Mucosa of rectum (tissue), 2 donors: ENCODE results near the gene MTTP.

Source experiments
- H3K27ac ChIP-seq, 2 donors: one replicate each; pipeline ENCODE4 v1.7.0; 2013; ENCODE audit warnings: inconsistent platforms in 2 of 2, low read depth in 2 of 2, low read length in 2 of 2
- H3K27me3 ChIP-seq, 2 donors: one replicate each; pipeline ENCODE4 v1.7.0; 2013; ENCODE audit warnings: low read length in 2 of 2; ENCODE audit not compliant: control insufficient read depth in 2 of 2, insufficient read depth in 2 of 2
- H3K36me3 ChIP-seq, 2 donors: one replicate each; pipeline ENCODE4 v1.7.0; 2013; ENCODE audit warnings: low read length in 2 of 2; ENCODE audit not compliant: control insufficient read depth in 2 of 2, insufficient read depth in 2 of 2
- H3K4me1 ChIP-seq, 2 donors: one replicate each; pipeline ENCODE4 v1.7.0; 2013; ENCODE audit warnings: low read length in 2 of 2, mild to moderate bottlenecking in 1 of 2; ENCODE audit not compliant: control insufficient read depth in 2 of 2, insufficient read depth in 2 of 2
- H3K4me3 ChIP-seq, 2 donors: one replicate each; pipeline ENCODE4 v1.7.0; 2013; ENCODE audit warnings: low read length in 2 of 2
- H3K9ac ChIP-seq, 2 donors: one replicate each; pipeline ENCODE4 v1.7.0; 2013; ENCODE audit warnings: low read length in 2 of 2, low read depth in 1 of 2, mild to moderate bottlenecking in 1 of 2
- H3K9me3 ChIP-seq, 2 donors: one replicate each; pipeline ENCODE4 v1.7.0; 2013; ENCODE audit warnings: low read length in 2 of 2; ENCODE audit not compliant: control insufficient read depth in 2 of 2
- donor health status: healthy.
- donor health status: Normal muscosa, but diverticular disease.

MTTP gene

DNA sequence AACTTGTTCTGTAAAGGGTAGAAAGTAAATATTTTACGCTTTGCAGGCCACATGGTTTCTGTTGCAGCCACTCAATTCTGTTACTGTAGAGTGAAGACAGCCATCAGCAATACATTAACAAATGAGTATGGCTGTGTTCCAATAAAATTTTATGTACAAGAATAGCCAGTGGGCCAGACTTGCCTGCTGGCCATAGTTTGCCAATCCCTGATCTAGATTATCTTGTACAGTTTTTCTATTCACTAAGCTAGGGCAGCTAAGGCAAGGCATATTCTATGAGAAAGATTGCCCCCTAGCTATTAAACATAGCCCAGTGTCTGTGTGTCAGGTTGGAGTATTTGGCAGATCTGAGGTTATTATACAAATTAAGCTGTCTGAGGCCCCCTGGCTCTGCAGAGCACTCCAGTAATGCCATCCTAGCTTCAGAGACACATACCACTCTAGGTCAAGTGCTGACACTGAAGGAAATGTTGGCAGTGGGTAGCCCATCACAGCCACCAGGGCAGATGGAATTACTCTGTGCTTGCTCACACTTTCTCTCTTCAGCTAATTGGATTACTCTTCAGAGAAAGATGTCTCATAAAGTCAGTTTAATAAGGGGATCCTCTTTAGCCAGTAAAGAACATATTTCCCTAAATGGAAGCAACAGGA is 40.7 kb downstream of the MTTP start:
- H3K27me3 ChIP-seq = no peaks in the 10 kb centered on the region
- no peak overlapping the region for H3K9ac ChIP-seq
- no peaks in the 10 kb centered on the region for H3K36me3 ChIP-seq
- no peaks in the 10 kb centered on the region for H3K9me3 ChIP-seq
- no peak overlapping the region for H3K27ac ChIP-seq
- no peaks in the 10 kb centered on the region for H3K4me1 ChIP-seq
- no peak overlapping the region for H3K4me3 ChIP-seq

DNA sequence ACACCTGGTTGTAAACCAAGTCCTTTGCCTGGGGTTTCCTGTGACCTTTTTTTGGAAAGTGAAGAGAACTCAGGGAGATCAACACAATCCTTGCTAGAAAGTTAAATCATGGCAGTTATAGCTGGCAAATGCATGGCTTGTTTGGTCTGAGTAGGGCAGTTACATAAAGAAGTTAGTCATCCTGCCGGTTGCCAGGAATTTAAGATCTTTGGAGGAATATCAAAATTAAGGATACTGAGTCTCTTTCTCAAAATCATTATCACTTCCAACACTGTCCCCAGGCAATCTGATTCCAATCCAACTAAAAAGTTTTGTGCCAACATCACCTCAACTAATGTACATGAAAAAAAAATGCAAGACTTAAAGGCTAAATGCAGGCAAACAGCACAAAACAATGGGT is 42.8 kb downstream of the MTTP start:
- Histone ChIP-seq H3K36me3 (no peaks in the 10 kb centered on the region), H3K9ac (no peak overlapping the region), H3K4me1 (no peaks in the 10 kb centered on the region), H3K27me3 (no peaks in the 10 kb centered on the region), H3K27ac (no peak overlapping the region), H3K4me3 (no peak overlapping the region), H3K9me3 (no peaks in the 10 kb centered on the region)

DNA sequence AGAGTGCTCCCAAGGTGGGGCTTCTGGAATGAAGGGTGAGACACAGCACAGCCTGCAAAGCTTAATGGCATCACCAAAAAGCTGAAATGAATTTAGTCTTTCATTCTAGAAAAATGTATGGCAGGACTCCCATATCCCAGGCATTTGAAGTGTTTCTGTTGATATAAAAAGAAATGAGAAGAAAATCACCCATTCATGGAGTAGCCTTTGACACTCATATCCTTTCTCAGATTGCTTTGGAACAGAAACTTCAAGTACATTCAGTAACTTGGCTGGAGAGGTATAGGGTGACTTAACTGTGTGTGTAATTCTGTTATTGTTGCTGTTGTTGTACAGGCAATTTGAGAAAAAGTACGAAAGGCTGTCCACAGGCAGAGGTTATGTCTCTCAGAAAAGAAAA is 47.7 kb downstream of the MTTP start:
- Histone ChIP-seq H3K27me3 (no peaks in the 10 kb centered on the region), H3K36me3 (no peaks in the 10 kb centered on the region)

DNA sequence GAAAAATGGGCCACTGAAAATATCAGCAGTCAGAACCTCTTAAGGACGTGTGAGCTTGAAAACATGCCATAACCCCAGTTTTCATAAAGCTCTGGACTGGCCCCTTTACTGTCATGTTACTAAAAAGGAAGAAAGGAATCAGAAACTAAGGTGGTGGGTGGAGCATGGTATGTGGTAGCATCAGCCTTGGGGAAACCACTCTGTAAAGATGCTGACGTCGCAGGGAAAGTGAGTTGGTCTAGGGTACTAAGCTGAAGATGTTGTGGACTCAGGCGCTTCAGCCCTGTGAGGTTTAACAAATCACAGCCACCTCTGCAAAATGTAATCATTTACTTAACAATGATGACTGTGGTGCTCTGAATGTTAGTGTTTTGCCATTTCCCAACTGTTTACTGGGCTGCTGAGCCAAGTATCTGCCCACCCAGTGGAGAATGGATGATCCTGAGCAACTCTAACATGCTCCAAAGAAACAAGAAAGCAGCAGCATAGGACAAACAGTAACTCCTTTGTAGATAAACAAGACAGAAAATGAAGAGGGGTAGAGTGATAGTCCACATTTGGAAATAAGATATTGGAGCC is 49.6 kb downstream of the MTTP start:
- H3K36me3 ChIP-seq = no peaks in the 10 kb centered on the region
- H3K27ac ChIP-seq = no peak overlapping the region

More for the DNA sequence above, 47.7 kb downstream of the MTTP start:
- no peak overlapping the region for H3K4me3 ChIP-seq
- no peaks in the 10 kb centered on the region for H3K9me3 ChIP-seq
- H3K9ac ChIP-seq = no peak overlapping the region
- no peak overlapping the region for H3K27ac ChIP-seq
- H3K4me1 ChIP-seq = no peaks in the 10 kb centered on the region

DNA sequence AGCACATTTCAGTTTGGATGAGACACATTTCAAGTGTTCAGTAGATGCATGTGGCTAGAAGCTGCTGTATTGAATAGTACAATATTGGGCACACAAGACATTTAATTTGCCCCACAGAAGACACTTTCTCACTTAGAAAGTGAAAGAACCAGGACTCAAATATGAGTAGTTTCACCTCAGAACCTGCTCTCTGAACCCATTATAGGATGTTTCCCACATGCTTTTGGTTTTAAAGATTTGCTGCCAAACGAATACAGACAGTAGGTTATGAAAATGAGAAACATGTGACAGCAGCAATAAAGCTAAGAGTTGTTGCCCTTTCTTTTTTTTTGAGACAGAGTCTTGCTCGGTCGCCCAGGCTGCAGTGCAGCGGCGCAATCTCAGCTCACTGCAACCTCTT is 50.7 kb downstream of the MTTP start:
- Histone ChIP-seq H3K4me1 (no peaks in the 10 kb centered on the region), H3K36me3 (no peaks in the 10 kb centered on the region), H3K27me3 (no peaks in the 10 kb centered on the region), H3K27ac (no peak overlapping the region), H3K4me3 (no peak overlapping the region), H3K9me3 (no peaks in the 10 kb centered on the region), H3K9ac (no peak overlapping the region)

More for the DNA sequence above, 49.6 kb downstream of the MTTP start:
- no peak overlapping the region for H3K9ac ChIP-seq
- H3K4me1 ChIP-seq = no peaks in the 10 kb centered on the region
- no peaks in the 10 kb centered on the region for H3K9me3 ChIP-seq
- no peak overlapping the region for H3K4me3 ChIP-seq
- H3K27me3 ChIP-seq = no peaks in the 10 kb centered on the region

DNA sequence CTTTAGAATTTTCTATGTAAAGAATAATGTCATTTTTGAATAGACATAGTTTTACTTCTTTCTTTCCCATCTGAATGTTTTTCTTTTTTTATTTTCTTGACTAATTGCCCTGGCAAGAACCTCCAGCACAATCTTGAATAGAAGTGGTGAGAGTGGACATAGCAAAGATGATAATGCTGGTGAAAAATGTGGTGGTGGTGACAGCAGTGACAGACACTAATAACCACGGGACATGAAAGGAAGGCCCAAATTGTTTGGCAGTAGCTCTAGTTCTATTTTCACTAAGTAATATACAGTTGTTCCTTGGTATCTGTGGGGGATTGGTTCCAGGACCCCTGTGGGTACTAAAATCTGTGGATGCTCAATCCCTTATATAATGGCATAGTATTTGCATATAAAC is 53.4 kb downstream of the MTTP start:
- Histone ChIP-seq H3K27me3 (no peaks in the 10 kb centered on the region), H3K4me1 (no peaks in the 10 kb centered on the region), H3K9me3 (no peaks in the 10 kb centered on the region), H3K27ac (no peak overlapping the region), H3K9ac (no peak overlapping the region), H3K36me3 (no peaks in the 10 kb centered on the region), H3K4me3 (no peak overlapping the region)

DNA sequence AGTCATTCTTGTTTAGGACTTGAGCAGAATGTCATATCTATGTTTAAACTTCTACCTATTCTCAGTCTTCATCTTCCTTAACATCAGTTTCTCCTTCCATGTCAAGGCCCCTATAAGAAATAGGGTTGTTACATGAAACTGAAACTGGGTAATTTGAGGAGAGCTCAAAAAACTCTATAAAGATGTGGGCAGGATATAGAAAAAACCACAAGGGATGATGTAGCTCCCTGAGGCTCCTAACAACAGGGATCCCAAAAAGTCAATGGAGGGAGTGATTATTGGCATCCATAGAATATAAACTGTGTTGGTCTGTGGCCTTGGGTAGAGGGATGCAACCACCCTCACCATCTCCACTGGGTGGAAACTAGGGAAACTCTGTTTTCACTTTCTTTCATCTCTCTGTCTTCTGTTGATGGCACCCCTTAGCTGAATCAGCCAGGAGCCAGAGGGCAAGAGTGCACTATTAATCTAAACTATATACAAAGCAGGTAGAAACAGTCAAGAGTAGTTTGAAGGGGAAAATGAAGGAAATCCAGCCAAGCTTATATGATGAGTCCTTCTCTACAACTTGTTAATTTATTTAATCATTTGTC is 55.4 kb downstream of the MTTP start:
- no peaks in the 10 kb centered on the region for H3K4me1 ChIP-seq
- H3K9me3 ChIP-seq = no peaks in the 10 kb centered on the region
- H3K4me3 ChIP-seq = no peak overlapping the region
- H3K27me3 ChIP-seq = no peaks in the 10 kb centered on the region
- H3K36me3 ChIP-seq = no peaks in the 10 kb centered on the region
- H3K27ac ChIP-seq = no peak overlapping the region
- H3K9ac ChIP-seq = no peak overlapping the region

DNA sequence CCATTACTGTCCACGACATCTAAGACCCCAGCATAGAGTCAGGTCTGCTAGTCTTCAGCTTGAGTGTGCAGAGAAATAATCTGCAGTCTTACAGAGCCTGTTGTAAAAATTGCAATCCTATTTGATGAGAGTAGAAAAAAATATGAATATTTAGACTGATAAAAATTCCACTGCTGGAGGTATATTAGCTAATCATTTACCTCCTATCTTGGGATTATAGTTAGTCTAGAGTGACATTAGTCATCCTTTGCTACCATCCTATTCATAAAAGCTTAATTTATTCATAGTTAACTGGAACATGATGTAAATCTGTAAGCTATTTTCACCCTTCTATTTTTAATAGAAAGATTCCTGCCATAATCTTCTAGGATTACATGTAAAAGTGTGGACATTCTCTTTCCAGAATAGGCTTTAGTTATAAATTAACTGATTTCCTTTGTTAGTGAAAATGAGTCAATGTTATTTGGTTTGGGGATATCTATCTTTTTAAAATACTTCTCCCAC is 56.3 kb downstream of the MTTP start:
- no peaks in the 10 kb centered on the region for H3K36me3 ChIP-seq
- H3K9ac ChIP-seq = no peak overlapping the region
- no peaks in the 10 kb centered on the region for H3K27me3 ChIP-seq
- no peaks in the 10 kb centered on the region for H3K4me1 ChIP-seq
- no peak overlapping the region for H3K27ac ChIP-seq
- no peak overlapping the region for H3K4me3 ChIP-seq
- H3K9me3 ChIP-seq = no peaks in the 10 kb centered on the region

DNA sequence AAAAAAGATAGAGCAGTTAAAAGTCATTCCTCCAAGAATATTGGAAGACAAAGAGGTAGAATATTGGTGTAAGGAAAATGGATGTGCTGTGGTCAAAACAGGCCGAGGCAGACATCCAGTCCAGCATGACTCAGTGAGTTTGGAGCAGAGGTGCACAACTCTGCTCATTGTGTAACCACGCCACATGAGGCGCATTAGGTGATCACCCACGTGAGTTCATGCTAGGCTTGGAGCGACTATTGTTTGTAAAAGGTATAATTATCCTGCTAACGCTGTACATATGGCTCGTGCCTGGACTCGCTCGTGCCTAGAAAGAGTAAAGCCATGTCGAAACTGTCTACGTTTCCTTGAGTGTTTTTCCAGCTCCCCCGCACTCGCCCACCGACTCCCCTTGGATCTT is 59.1 kb downstream of the MTTP start:
- Histone ChIP-seq H3K4me3 (no peak overlapping the region), H3K9me3 (no peaks in the 10 kb centered on the region), H3K9ac (no peak overlapping the region), H3K27ac (no peak overlapping the region), H3K36me3 (no peaks in the 10 kb centered on the region), H3K4me1 (no peaks in the 10 kb centered on the region), H3K27me3 (no peaks in the 10 kb centered on the region)

DNA sequence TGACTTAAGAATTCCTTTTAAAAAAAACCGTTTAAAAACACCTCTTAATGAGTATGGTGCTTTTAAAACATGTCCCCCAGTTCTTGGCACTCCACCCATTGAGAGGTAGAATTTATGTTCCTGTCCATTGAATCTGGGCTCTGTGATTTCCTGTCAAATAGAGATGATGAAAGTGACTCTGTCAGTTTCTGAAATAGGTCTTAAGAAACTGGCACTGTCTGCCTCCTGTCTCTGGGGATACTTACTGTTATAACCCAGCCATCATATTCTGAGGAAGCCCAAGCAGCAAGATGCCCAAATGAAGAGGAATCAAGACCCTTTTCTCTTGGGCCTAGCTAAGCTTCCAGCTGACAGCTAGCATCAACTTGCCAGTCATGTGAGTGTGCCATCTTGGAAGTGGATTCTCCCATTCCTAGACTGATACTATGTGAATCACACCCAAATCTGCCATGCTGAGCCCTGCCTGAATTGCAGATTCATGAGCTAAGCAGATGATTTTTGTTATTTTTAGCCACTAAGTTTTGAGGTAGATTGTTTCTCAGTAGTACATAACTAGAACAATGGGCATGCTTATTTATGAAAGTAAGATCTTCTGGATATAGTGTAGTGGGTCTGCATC is 60.2 kb downstream of the MTTP start:
- no peak overlapping the region for H3K27ac ChIP-seq
- no peaks in the 10 kb centered on the region for H3K27me3 ChIP-seq
- H3K4me3 ChIP-seq = no peak overlapping the region
- H3K9me3 ChIP-seq = no peaks in the 10 kb centered on the region
- no peaks in the 10 kb centered on the region for H3K4me1 ChIP-seq
- H3K9ac ChIP-seq = no peak overlapping the region
- H3K36me3 ChIP-seq = no peaks in the 10 kb centered on the region
